WERI-Rb-1 (cell line): ENCODE results near the gene LMAN1.

Experiments
- DNase-seq: peaks from one replicate; pipeline ENCODE4 v3.0.0-alpha.2; 2020
- H3K27ac ChIP-seq: fragments of 250-450 bp; sonication (Bioruptor Pico); 2 replicates; pipeline ENCODE4 v1.5.1; 2020; ENCODE audit warnings: mild to moderate bottlenecking, moderate library complexity
- H3K27me3 ChIP-seq: fragments of 250-450 bp; sonication (Bioruptor Pico); 2 replicates; pipeline ENCODE4 v1.5.1; 2021; ENCODE audit warnings: mild to moderate bottlenecking, low read depth, moderate library complexity; ENCODE audit not compliant: insufficient read depth, severe bottlenecking
- H3K36me3 ChIP-seq: fragments of 250-450 bp; sonication (Bioruptor Pico); 2 replicates; pipeline ENCODE4 v1.5.1; 2020; ENCODE audit warnings: mild to moderate bottlenecking, moderate library complexity
- H3K4me3 ChIP-seq: 2 replicates; pipeline ENCODE4 v1.5.1; 2011; ENCODE audit warnings: low read depth, mild to moderate bottlenecking, control low read depth, low read length
- H3K9me3 ChIP-seq: fragments of 250-450 bp; sonication (Bioruptor Pico); 2 replicates; pipeline ENCODE4 v1.5.1; 2021; ENCODE audit warnings: mild to moderate bottlenecking, moderate library complexity; ENCODE audit not compliant: severe bottlenecking
- TF ChIP-seq, protein P1 (sequence below): IDR thresholded peaks from 2 replicates; pipeline ENCODE4 v1.5.1; 2011; ENCODE audit warnings: low read depth, mild to moderate bottlenecking, control low read depth, inconsistent platforms, low read length

The LMAN1 gene

DNA sequence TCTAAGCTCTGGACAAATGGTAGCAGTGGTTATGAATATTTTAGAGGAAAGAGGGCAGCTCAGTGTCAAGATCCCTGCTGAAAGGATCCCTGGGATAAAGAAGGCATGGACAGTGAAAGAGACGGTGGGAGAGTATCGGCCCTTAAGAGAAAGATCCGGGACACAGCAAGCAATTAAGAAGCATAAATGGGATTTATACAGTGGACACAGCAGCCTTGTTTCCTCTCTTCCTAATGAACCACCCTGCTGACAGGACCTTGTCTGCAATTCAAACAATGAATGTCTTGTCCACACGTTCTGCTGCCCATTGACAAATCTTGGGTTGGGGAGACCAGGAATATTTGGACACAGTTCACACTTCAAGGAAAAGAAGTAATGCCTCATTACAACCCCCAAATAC is 57.1 kb downstream of the LMAN1 start:
- Histone ChIP-seq H3K27me3 (no peaks in the 10 kb centered on the region), H3K9me3 (no peaks in the 10 kb centered on the region), H3K27ac (peak overlapping the region; percentile 66), H3K36me3 (no peaks in the 10 kb centered on the region), H3K4me3 (no peak overlapping the region)
- DNase-seq, result no peak
- TF ChIP-seq, protein P1, sequence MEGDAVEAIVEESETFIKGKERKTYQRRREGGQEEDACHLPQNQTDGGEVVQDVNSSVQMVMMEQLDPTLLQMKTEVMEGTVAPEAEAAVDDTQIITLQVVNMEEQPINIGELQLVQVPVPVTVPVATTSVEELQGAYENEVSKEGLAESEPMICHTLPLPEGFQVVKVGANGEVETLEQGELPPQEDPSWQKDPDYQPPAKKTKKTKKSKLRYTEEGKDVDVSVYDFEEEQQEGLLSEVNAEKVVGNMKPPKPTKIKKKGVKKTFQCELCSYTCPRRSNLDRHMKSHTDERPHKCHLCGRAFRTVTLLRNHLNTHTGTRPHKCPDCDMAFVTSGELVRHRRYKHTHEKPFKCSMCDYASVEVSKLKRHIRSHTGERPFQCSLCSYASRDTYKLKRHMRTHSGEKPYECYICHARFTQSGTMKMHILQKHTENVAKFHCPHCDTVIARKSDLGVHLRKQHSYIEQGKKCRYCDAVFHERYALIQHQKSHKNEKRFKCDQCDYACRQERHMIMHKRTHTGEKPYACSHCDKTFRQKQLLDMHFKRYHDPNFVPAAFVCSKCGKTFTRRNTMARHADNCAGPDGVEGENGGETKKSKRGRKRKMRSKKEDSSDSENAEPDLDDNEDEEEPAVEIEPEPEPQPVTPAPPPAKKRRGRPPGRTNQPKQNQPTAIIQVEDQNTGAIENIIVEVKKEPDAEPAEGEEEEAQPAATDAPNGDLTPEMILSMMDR, result no peak

- TF ChIP-seq, protein P1, result no peak
- Histone ChIP-seq H3K9me3 (no peaks in the 10 kb centered on the region), H3K36me3 (no peaks in the 10 kb centered on the region), H3K27ac (no peak overlapping the region), H3K4me3 (no peak overlapping the region), H3K27me3 (no peaks in the 10 kb centered on the region)
- no peak for DNase-seq
These were observed 58.3 kb downstream of the LMAN1 start for GRCh38 chr18:59300676-59301285.

- Histone ChIP-seq H3K27ac (peak overlapping the region; percentile 74), H3K4me3 (peak overlapping the region; percentile 51), H3K9me3 (no peaks in the 10 kb centered on the region), H3K27me3 (no peaks in the 10 kb centered on the region), H3K36me3 (no peaks in the 10 kb centered on the region)
- TF ChIP-seq, protein P1, result no peak
- peak; percentile 81 for DNase-seq
These were observed 60.2 kb downstream of the LMAN1 start for GRCh38 chr18:59298871-59299270.

GRCh38 chr18:59293317-59293716 is 65.7 kb downstream of the LMAN1 start:
- TF ChIP-seq, protein P1, result no peak
- Histone ChIP-seq H3K9me3 (no peaks in the 10 kb centered on the region), H3K4me3 (no peak overlapping the region), H3K36me3 (no peaks in the 10 kb centered on the region), H3K27ac (no peak overlapping the region), H3K27me3 (no peaks in the 10 kb centered on the region)
- no peak for DNase-seq

DNA sequence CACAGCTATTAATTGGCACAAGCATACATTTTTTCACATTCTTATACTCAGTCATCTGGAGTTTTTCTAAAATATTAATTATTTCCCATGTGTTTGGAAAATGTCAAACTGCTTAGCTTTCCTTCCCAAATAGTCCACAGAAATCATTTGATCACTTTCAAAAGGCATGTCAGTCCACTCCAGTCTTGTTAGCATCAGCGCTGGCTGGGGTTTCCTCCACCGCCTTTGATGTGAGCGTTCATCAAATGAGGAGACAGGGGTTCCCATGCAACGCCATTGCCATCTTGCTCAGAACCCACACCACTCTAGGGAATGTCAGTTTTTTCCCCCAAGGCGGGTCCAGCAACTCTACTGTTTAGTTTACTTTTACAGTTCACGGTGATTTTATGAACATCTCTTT is 72.7 kb downstream of the LMAN1 start:
- Histone ChIP-seq H3K36me3 (no peaks in the 10 kb centered on the region), H3K9me3 (no peaks in the 10 kb centered on the region), H3K27me3 (no peaks in the 10 kb centered on the region), H3K4me3 (no peak overlapping the region), H3K27ac (no peak overlapping the region)
- DNase-seq, result no peak
- TF ChIP-seq, protein P1, result no peak

DNA sequence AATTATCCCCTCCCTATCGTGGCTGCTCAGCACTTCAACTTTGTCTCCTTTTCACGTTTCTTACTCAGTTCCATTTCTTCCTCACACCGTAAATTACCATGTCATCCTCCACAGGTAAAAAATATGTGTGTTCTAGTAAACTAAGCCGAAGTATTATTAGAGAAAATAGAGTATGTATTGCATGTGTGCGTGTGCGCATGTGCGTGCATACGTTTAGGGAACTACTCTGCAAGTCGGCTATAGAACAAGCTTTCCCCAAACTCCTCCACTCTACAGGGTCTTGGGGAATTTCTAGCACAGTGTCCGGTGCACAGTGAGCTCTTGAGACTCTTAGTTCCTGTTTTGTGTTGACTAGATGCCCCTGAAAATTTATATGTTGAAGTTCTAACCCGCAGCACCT is 76.7 kb downstream of the LMAN1 start:
- no peaks in the 10 kb centered on the region for H3K36me3 ChIP-seq
- H3K4me3 ChIP-seq, result no peak overlapping the region
- H3K27me3 ChIP-seq, result no peaks in the 10 kb centered on the region
- no peak for DNase-seq
- no peaks in the 10 kb centered on the region for H3K9me3 ChIP-seq
- TF ChIP-seq, protein P1, result no peak
- H3K27ac ChIP-seq, result no peak overlapping the region
